IMR-90 (cell line): ENCODE measurements around the gene MPPED2. TPM values are rescaled to one million over a fixed set of nuclear protein-coding genes. Genes with fewer than 3 reads are reported as not detected.

Source experiments
- ATAC-seq: fragments of 200-7000 bp; cut with Tn5 transposase; 2 replicates; pipeline ENCODE4 v1.9.1; 2020; ENCODE audit warnings: low read depth, mild to moderate bottlenecking, moderate library complexity
- BruUV-seq: library from RNA; stranded (reverse); fragments of 400-500 nt; replicated peaks from 2 replicates; lab custom pipeline; 2021; lab: Mats Ljungman, UMichigan
- CTCF ChIA-PET: fragments of 300-600 bp; formaldehyde crosslinking; extraction: SDS; loops from one replicate; lab custom pipeline; 2021; ENCODE audit warnings: antibody characterized with exemption; lab: Yijun Ruan, JAX
- POLR2A ChIA-PET: fragments of 300-600 bp; sonication (Branson Sonifier 250); formaldehyde crosslinking; loops from one replicate; lab custom pipeline; 2022; ENCODE audit warnings: antibody characterized with exemption; ENCODE audit not compliant: unreplicated experiment; lab: Charles Lee
- DNase-seq: peaks from one replicate; pipeline ENCODE4 v3.0.0; 2013
- H2AFZ ChIP-seq: replicated peaks from 2 replicates; pipeline ENCODE3; 2013; ENCODE audit warnings: low read length, mild to moderate bottlenecking; ENCODE audit not compliant: poor library complexity
- H2AK5ac ChIP-seq: 2 replicates; pipeline ENCODE4 v1.6.1; 2013; ENCODE audit warnings: low read depth, low read length, inconsistent platforms
- H2AK9ac ChIP-seq: replicated peaks from 2 replicates; pipeline ENCODE3; 2013; ENCODE audit warnings: mild to moderate bottlenecking, low read depth, low read length, moderate library complexity; ENCODE audit not compliant: poor library complexity
- H2BK120ac ChIP-seq: 2 replicates; pipeline ENCODE4 v1.6.1; 2013; ENCODE audit warnings: low read depth, low read length, inconsistent platforms
- H2BK15ac ChIP-seq: 3 replicates; pipeline ENCODE4 v1.6.1; 2013; ENCODE audit warnings: low read depth, low read length, inconsistent platforms
- H2BK20ac ChIP-seq: 2 replicates; pipeline ENCODE4 v1.6.1; 2013; ENCODE audit warnings: low read depth, mild to moderate bottlenecking, inconsistent platforms, low read length, moderate library complexity
- H2BK5ac ChIP-seq: 2 replicates; pipeline ENCODE4 v1.6.1; 2013; ENCODE audit warnings: mild to moderate bottlenecking, low read depth, low read length, inconsistent platforms; ENCODE audit not compliant: poor library complexity, severe bottlenecking
- H3K14ac ChIP-seq: replicated peaks from 2 replicates; pipeline ENCODE4 v1.6.1; 2013; ENCODE audit warnings: low read depth, low read length, inconsistent platforms
- H3K18ac ChIP-seq: 2 replicates; pipeline ENCODE4 v1.6.1; 2013; ENCODE audit warnings: low read depth, low read length, control low read depth
- H3K23ac ChIP-seq: 2 replicates; pipeline ENCODE4 v1.6.1; 2013; ENCODE audit warnings: low read depth, low read length, inconsistent platforms
- H3K27ac ChIP-seq: 2 replicates; pipeline ENCODE4 v1.5.1; 2013; ENCODE audit warnings: mild to moderate bottlenecking, control low read depth, low read length; ENCODE audit not compliant: insufficient read depth
- H3K27me3 ChIP-seq: 2 replicates; pipeline ENCODE4 v1.6.1; 2013; ENCODE audit warnings: low read length; ENCODE audit not compliant: control insufficient read depth, insufficient read depth
- H3K36me3 ChIP-seq: 2 replicates; pipeline ENCODE4 v1.6.1; 2013; ENCODE audit warnings: low read length, mixed read lengths; ENCODE audit not compliant: control insufficient read depth, insufficient read depth
- H3K4ac ChIP-seq: 2 replicates; pipeline ENCODE4 v1.6.1; 2013; ENCODE audit warnings: low read depth, low read length, inconsistent platforms
- H3K4me1 ChIP-seq: 2 replicates; pipeline ENCODE4 v1.6.1; 2013; ENCODE audit warnings: low read length, mixed read lengths; ENCODE audit not compliant: control insufficient read depth, insufficient read depth
- H3K4me2 ChIP-seq: 2 replicates; pipeline ENCODE4 v1.6.1; 2013; ENCODE audit warnings: low read depth, mild to moderate bottlenecking, control low read depth, low read length, moderate library complexity
- H3K4me3 ChIP-seq: 2 replicates; pipeline ENCODE4 v1.5.1; 2013; ENCODE audit warnings: low read depth, mild to moderate bottlenecking, control low read depth, low read length, moderate library complexity; ENCODE audit not compliant: insufficient read depth
- H3K56ac ChIP-seq: 2 replicates; pipeline ENCODE4 v1.6.1; 2013; ENCODE audit warnings: low read length, inconsistent platforms; ENCODE audit not compliant: insufficient read depth; ENCODE audit errors: extremely low read depth
- H3K79me1 ChIP-seq, 2 experiments: 2 replicates each; pipeline ENCODE4 v1.6.1; 2013; ENCODE audit warnings: low read length in 2 of 2, inconsistent platforms in 1 of 2, low read depth in 1 of 2
- H3K9ac ChIP-seq: 2 replicates; pipeline ENCODE4 v1.6.1; 2013; ENCODE audit warnings: low read depth, low read length, control low read depth
- H3K9me1 ChIP-seq: 2 replicates; pipeline ENCODE4 v1.6.1; 2013; ENCODE audit warnings: low read length, inconsistent platforms; ENCODE audit not compliant: insufficient read depth
- H3K9me3 ChIP-seq: 2 replicates; pipeline ENCODE4 v1.6.1; 2013; ENCODE audit warnings: low read length; ENCODE audit not compliant: control insufficient read depth, insufficient read depth
- H4K20me1 ChIP-seq: 2 replicates; pipeline ENCODE4 v1.6.1; 2013; ENCODE audit warnings: low read length, inconsistent platforms; ENCODE audit not compliant: insufficient read depth
- H4K5ac ChIP-seq: 2 replicates; pipeline ENCODE4 v1.6.1; 2013; ENCODE audit warnings: mild to moderate bottlenecking, low read depth, low read length, control low read depth
- H4K8ac ChIP-seq, 2 experiments: 2 replicates each; pipeline ENCODE4 v1.6.1; 2013; ENCODE audit warnings: low read depth in 2 of 2, low read length in 2 of 2, control low read depth in 1 of 2, inconsistent platforms in 1 of 2
- H4K91ac ChIP-seq: 2 replicates; pipeline ENCODE4 v1.6.1; 2013; ENCODE audit warnings: low read depth, low read length, inconsistent platforms; ENCODE audit not compliant: insufficient read depth
- MAFK ChIP-seq: IDR thresholded peaks from 2 replicates; pipeline ENCODE4 v1.6.1; 2012; ENCODE audit warnings: low read depth, low read length, improper control_type of control experiment
- WGBS, 2 experiments: methylation state at CpG; one replicate each; pipeline versions ENCODE4 v1.1.5 to v1.1.7; 2013; ENCODE audit warnings: missing lambda C conversion rate in 2 of 2; ENCODE audit not compliant: insufficient read length in 1 of 2; ENCODE audit errors: extremely low coverage in 2 of 2; 5-methylcytosine and 5-hydroxymethylcytosine counted together
- dilution Hi-C: fragments of 300-500 bp; cut with HindIII; formaldehyde crosslinking; loops from one replicate; pipeline ENCODE4 v1.14.3; 2018; ENCODE audit warnings: low sequenced_read_pairs; ENCODE audit not compliant: unreplicated experiment
- in situ Hi-C: fragments of 300-500 bp; cut with MboI; formaldehyde crosslinking; loops from 3 replicates; pipeline ENCODE4 v1.14.3; 2019; ENCODE audit warnings: low sequenced_read_pairs, inconsistent platforms, mixed read lengths
- intact Hi-C: fragments of 100-400 bp; cut with micrococcal nuclease; formaldehyde crosslinking; loops from 2 replicates; pipeline ENCODE4 v1.10.0; 2022
- polyA plus RNA-seq, 3 experiments: library from polyadenylated mRNA; depleted of rRNA; stranded (reverse); fragments of >200 nt; gene quantifications; 2 replicates each; pipeline ENCODE4 v1.2.3, GENCODE V29; 2012; ENCODE audit warnings: low replicate concordance in 1 of 3
- total RNA-seq: library from RNA; depleted of rRNA; stranded (reverse); fragments of >200 nt; gene quantifications from 2 replicates; pipeline ENCODE4 v1.2.3, GENCODE V29; 2012

The MPPED2 gene
- total and polyA plus RNA-seq, 2 of the 4 experiments (the other 2 are of a cell fraction): 0.10 TPM; not detected in 1

- Histone ChIP-seq H4K91ac (no peak overlapping the region), H3K79me1 (no peaks in the 10 kb centered on the region), H2BK20ac (no peak overlapping the region), H2AFZ (no peak overlapping the region), H3K23ac (no peak overlapping the region), H3K9me1 (no peaks in the 10 kb centered on the region), H3K27me3 (no peaks in the 10 kb centered on the region), H4K5ac (no peak overlapping the region), H3K4me1 (no peaks in the 10 kb centered on the region), H2AK9ac (no peak overlapping the region), H3K56ac (no peak overlapping the region), H3K4me3 (no peak overlapping the region), H4K20me1 (no peaks in the 10 kb centered on the region), H3K18ac (no peak overlapping the region), H2BK15ac (no peak overlapping the region), H3K4ac (no peak overlapping the region), H4K8ac (no peak overlapping the region), H3K36me3 (no peaks in the 10 kb centered on the region), H2AK5ac (no peak overlapping the region), H2BK5ac (no peak overlapping the region), H3K9ac (no peak overlapping the region), H2BK120ac (no peak overlapping the region), H3K14ac (no peak overlapping the region), H3K9me3 (no peaks in the 10 kb centered on the region), H3K27ac (no peak overlapping the region), H3K4me2 (no peak overlapping the region)
- in situ Hi-C loops (no loop called here), dilution Hi-C loops (no loop called here), intact Hi-C loops (no loop called here)
- no peak for TF ChIP-seq MAFK
- BruUV-seq: no TSS peak
- POLR2A ChIA-PET: no interaction called here
- CTCF ChIA-PET: no interaction called here
- WGBS, 2 experiments: no CpG with 5 or more reads among the region's 5 CpGs
- no peak for DNase-seq
- no peak for ATAC-seq
These were observed 159.4 kb downstream of the MPPED2 start for GRCh38 chr11:30426781-30427180.
